GM12878 (cell line): Measurements from ENCODE around the gene PSMD14. TPM values are rescaled to one million over a fixed set of nuclear protein-coding genes. Genes with fewer than 3 reads are reported as not detected.

Source experiments
- ATAC-seq: fragments of 200-7000 bp; cut with Tn5 transposase; 3 replicates; pipeline ENCODE4 v1.9.1; 2020; ENCODE audit warnings: mild to moderate bottlenecking, moderate library complexity
- BruUV-seq: library from RNA; stranded (reverse); fragments of 400-500 nt; replicated peaks from 2 replicates; lab custom pipeline; 2021; lab: Mats Ljungman, UMichigan
- CTCF ChIA-PET: fragments of 300-600 bp; sonication (Branson Sonifier 250); formaldehyde crosslinking; extraction: SDS; loops from one replicate; lab custom pipeline; 2021; ENCODE audit warnings: inconsistent platforms; lab: Yijun Ruan, JAX
- POLR2A ChIA-PET: fragments of 350-600 bp; formaldehyde crosslinking; extraction: SDS; loops from one replicate; lab custom pipeline; 2021; ENCODE audit warnings: inconsistent platforms; lab: Charles Lee
- RAD21 ChIA-PET: fragments of 300-600 bp; sonication (Branson Sonifier 250); formaldehyde crosslinking; loops from one replicate; lab custom pipeline; 2023; ENCODE audit warnings: antibody characterized with exemption; ENCODE audit not compliant: unreplicated experiment; lab: Charles Lee
- SMC1A ChIA-PET: fragments of 300-600 bp; sonication (Branson Sonifier 250); formaldehyde crosslinking; loops from one replicate; lab custom pipeline; 2023; ENCODE audit not compliant: unreplicated experiment, uncharacterized antibody; lab: Charles Lee
- DNase-seq: peaks from one replicate; pipeline ENCODE4 v3.0.0-alpha.2; 2011; ENCODE audit warnings: low read depth, low spot score
- FAIRE-seq: peaks from 3 replicates; lab custom pipeline; 2011; peaks lifted over from hg19 to GRCh38; lab: Jason Lieb, UNC
- H2AFZ ChIP-seq: 2 replicates; pipeline ENCODE4 v1.6.0; 2011; ENCODE audit warnings: low read depth, low read length, control low read depth; ENCODE audit not compliant: control insufficient read depth
- H3K27ac ChIP-seq: 2 replicates; pipeline ENCODE4 v1.5.1; 2011; ENCODE audit warnings: control low read depth; ENCODE audit not compliant: control insufficient read depth, insufficient read depth
- H3K27me3 ChIP-seq, 2 experiments: replicated peaks in 1 of 2; 2 replicates each; pipeline versions ENCODE4 v1.6.0 to v1.6.1; 2011; ENCODE audit warnings: low read length in 1 of 2; ENCODE audit not compliant: control insufficient read depth in 2 of 2, insufficient read depth in 2 of 2
- H3K36me3 ChIP-seq, 2 experiments: 2 replicates each; pipeline ENCODE4 v1.5.1; 2011; ENCODE audit warnings: low read length in 1 of 2; ENCODE audit not compliant: control insufficient read depth in 2 of 2, insufficient read depth in 2 of 2
- H3K4me1 ChIP-seq: 2 replicates; pipeline ENCODE4 v1.6.1; 2011; ENCODE audit warnings: mild to moderate bottlenecking, low read length, moderate library complexity, mixed read lengths; ENCODE audit not compliant: control insufficient read depth, insufficient read depth
- H3K4me2 ChIP-seq: 2 replicates; pipeline ENCODE4 v1.6.0; 2011; ENCODE audit warnings: control low read depth; ENCODE audit not compliant: control insufficient read depth, insufficient read depth
- H3K4me3 ChIP-seq: fragments of 200-600 bp; sonication (generic); 2 replicates; pipeline ENCODE4 v1.5.1; 2016
- H3K79me2 ChIP-seq: 2 replicates; pipeline ENCODE4 v1.6.0; 2011; ENCODE audit warnings: low read length; ENCODE audit not compliant: control insufficient read depth, insufficient read depth
- H3K9ac ChIP-seq: 2 replicates; pipeline ENCODE4 v1.8.0; 2011; ENCODE audit warnings: low read length, control low read depth, mixed read lengths; ENCODE audit not compliant: control insufficient read depth, insufficient read depth
- H3K9me3 ChIP-seq: replicated peaks from 3 replicates; pipeline ENCODE4 v1.5.1; 2011; ENCODE audit warnings: mild to moderate bottlenecking, low read length; ENCODE audit not compliant: control insufficient read depth, insufficient read depth
- H4K20me1 ChIP-seq: 2 replicates; pipeline ENCODE4 v1.6.0; 2011; ENCODE audit not compliant: control insufficient read depth, insufficient read depth
- FOXM1 ChIP-seq: IDR thresholded peaks from 2 replicates; pipeline ENCODE4 v1.6.1; 2012; ENCODE audit warnings: low read depth, mild to moderate bottlenecking, inconsistent platforms, low read length, moderate library complexity
- MEF2A ChIP-seq: IDR thresholded peaks from 2 replicates; pipeline ENCODE4 v1.6.1; 2011; ENCODE audit warnings: low read depth, mild to moderate bottlenecking, low read length, moderate library complexity; ENCODE audit not compliant: insufficient read depth
- RAD21 ChIP-seq: IDR thresholded peaks from 2 replicates; pipeline ENCODE4 v1.6.1; 2011; ENCODE audit warnings: mild to moderate bottlenecking, low read depth, low read length, moderate library complexity; ENCODE audit not compliant: insufficient read depth
- SP1 ChIP-seq: IDR thresholded peaks from one replicate; pipeline ENCODE4 v1.6.1; 2011; ENCODE audit warnings: low read depth, low read length
- STAT1 ChIP-seq: fragments of 450-650 bp; conservative IDR thresholded peaks from 2 replicates; pipeline ENCODE4 v1.6.1; 2014; ENCODE audit warnings: antibody characterized with exemption, mild to moderate bottlenecking
- YY1 ChIP-seq: IDR thresholded peaks from 2 replicates; pipeline ENCODE4 v1.6.1; 2011; ENCODE audit warnings: low read depth, mild to moderate bottlenecking, low read length
- WGBS: methylation state at CpG from one replicate; pipeline ENCODE4 v1.1.6; 2016; ENCODE audit warnings: low lambda C conversion rate; ENCODE audit not compliant: insufficient replicate concordance, insufficient coverage; ENCODE audit errors: missing lambda C conversion rate; 5-methylcytosine and 5-hydroxymethylcytosine counted together
- in situ Hi-C: fragments of 300-500 bp; cut with MboI; formaldehyde crosslinking; loops from 9 replicates; pipeline ENCODE4 v1.14.3; 2018; ENCODE audit warnings: mixed read lengths
- intact Hi-C: fragments of 100-400 bp; cut with micrococcal nuclease; formaldehyde crosslinking; loops from one replicate; pipeline ENCODE4 v1.14.2; 2022; ENCODE audit not compliant: unreplicated experiment
- polyA plus RNA-seq, 11 experiments: library from polyadenylated mRNA; depleted of rRNA in 4 of 11; unstranded in 6 of 11; stranded (reverse) in 5 of 11; fragments of >200 nt; fragmentation: Nextera tagmentation in 4 of 11; fragmentation: Illumina TruSeq in 1 of 11; extraction: Ambion mirVana in 4 of 11; extraction: Trizol in 1 of 11; gene quantifications; 1 replicate in 1 of 11; 2 replicates in 10 of 11; pipeline versions ENCODE4 v1.2.1 to v1.2.3, GENCODE V29; 2011 to 2016; ENCODE audit warnings: inconsistent platforms in 2 of 11, missing spikeins in 2 of 11, low read depth in 1 of 11
- total RNA-seq, 4 experiments: library from RNA; depleted of rRNA in 3 of 4; stranded (reverse); fragments of >200 nt in 3 of 4; fragmentation: Illumina TruSeq in 1 of 4; extraction: Trizol in 1 of 4; gene quantifications; 2 replicates each; pipeline versions ENCODE4 v1.2.1 to v1.2.3, GENCODE V29; 2013 to 2021
- TF ChIP-seq, protein P1 (sequence below): fragments of 150-350 bp; IDR thresholded peaks from 2 replicates; pipeline ENCODE4 v1.6.1; 2016; ENCODE audit warnings: low read depth, low read length
- TF ChIP-seq, protein P2 (sequence below): fragments of 450-650 bp; IDR thresholded peaks from 2 replicates; pipeline ENCODE4 v1.6.1; 2017; ENCODE audit warnings: low read depth, mild to moderate bottlenecking, moderate library complexity

PSMD14 gene
- total and polyA plus RNA-seq, 10 of the 15 experiments (the other 5 are each of a cell fraction or from before 2014, with no cell fraction given): 70.5 to 253 (median 127) TPM

DNA sequence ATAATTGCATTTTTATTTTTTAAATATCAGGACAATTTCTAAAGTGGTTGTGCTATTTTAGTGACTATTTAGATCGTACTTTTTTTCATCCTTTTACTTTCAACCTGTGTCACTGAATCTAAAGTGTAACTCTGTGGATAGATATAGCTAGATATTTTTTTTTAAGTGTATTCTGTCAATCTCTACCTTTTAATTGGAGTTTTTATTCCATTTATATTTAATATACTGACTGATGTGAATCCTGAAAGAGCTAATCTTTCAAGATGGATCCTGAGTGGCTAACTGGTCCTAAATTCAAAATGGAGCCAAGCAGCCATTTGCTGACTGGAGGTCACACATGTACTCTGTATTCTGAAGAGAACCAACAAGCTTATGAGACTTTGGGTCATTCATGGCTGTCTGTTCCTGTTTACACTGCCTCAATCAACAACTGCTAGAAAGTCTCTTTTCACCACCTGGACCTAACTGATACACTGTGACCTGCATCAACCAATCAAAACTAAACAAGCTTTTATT is 4.6 kb upstream of the PSMD14 start:
- DNase-seq (no peak), FAIRE-seq (no peak), ATAC-seq (no peak)
- no peaks in the 10 kb centered on the region for H3K4me1 ChIP-seq
- intact Hi-C loops: loop anchor here (10.0 kb wide), 1 partner anchor 1011 kb away; the partner anchor contains the start of gene IFIH1
- ChIA-PET SMC1A (no interaction called here), CTCF (interaction anchor here (0.5 to 0.6 kb wide), 2 partner anchors 28 to 1102 kb away, joined by 3 to 4 read pairs; no protein-coding TSS in a partner anchor), RAD21 (no interaction called here), POLR2A (no interaction called here)
- no peaks in the 10 kb centered on the region; the same call in 2 of the 3 replicates for H3K9me3 ChIP-seq
- 70% methylated on average over 1 of the region's 1 CpG for WGBS
- H2AFZ ChIP-seq: no peak overlapping the region
- no peaks in the 10 kb centered on the region for H3K27me3 ChIP-seq
- BruUV-seq: no TSS peak
- H3K36me3 ChIP-seq: no peaks in the 10 kb centered on the region
- no peak overlapping the region for H3K4me2 ChIP-seq
- TF ChIP-seq STAT1: no peak
- TF ChIP-seq YY1: 0 out of 2 replicates have a peak, but pooled peaks have one; percentile 55
- H3K9ac ChIP-seq: no peak overlapping the region
- H3K4me3 ChIP-seq: no peak overlapping the region
- H3K79me2 ChIP-seq: peaks cover 11% of the 10 kb centered on the region
- H3K27ac ChIP-seq: no peak overlapping the region
- in situ Hi-C loops: no loop called here
- H4K20me1 ChIP-seq: no peaks in the 10 kb centered on the region

DNA sequence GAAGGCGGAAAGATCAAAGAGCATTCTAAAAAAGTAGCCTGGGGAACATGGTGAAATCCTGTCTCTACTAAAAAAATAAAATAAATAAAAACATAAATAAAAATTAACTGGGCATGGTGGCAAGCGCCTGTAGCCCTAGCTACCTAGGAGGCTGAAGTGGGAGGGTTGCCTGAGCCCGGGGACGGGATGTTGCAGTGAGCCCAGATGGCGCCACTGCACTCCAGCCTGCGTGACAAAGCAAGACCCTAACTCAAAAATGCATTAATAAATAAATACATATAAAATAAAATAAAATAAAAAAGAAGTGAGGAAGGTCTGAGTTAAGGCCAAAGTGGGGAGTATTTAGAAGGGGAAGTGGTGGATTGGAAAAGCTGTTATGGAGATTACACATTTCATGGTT is 1.3 kb upstream of the PSMD14 start:
- Histone ChIP-seq H3K4me1 (no peaks in the 10 kb centered on the region; the same call in 1 of the 2 replicates), H3K9ac (no peak overlapping the region), H3K79me2 (peaks cover 44% of the 10 kb centered on the region), H3K27me3 (no peaks in the 10 kb centered on the region), H3K36me3 (no peaks in the 10 kb centered on the region; a peak in 1 of 4 replicates), H3K4me3 (no peak overlapping the region), H3K9me3 (no peaks in the 10 kb centered on the region; the same call in 1 of the 3 replicates), H3K4me2 (peak overlapping the region; percentile 46), H3K27ac (no peak overlapping the region), H2AFZ (no peak overlapping the region), H4K20me1 (no peaks in the 10 kb centered on the region)
- ChIA-PET POLR2A (no interaction called here), SMC1A (no interaction called here), RAD21 (interaction anchor here (1.3 kb wide), 1 partner anchor 81 kb away, joined by 4 read pairs; no protein-coding TSS in a partner anchor), CTCF (interaction anchor here (1.1 kb wide), 1 partner anchor 33 kb away, joined by 4 read pairs; no protein-coding TSS in a partner anchor)
- ATAC-seq (no peak), FAIRE-seq (no peak), DNase-seq (no peak)
- no TSS peak for BruUV-seq
- 99% methylated on average over 6 of the region's 6 CpGs for WGBS
- in situ Hi-C loops: no loop called here
- intact Hi-C loops: loop anchor here (5.0 to 10.0 kb wide), 3 partner anchors 80 to 1008 kb away; partner anchors contain the start of gene IFIH1
- TF ChIP-seq RAD21: no peak
- TF ChIP-seq, protein P1, sequence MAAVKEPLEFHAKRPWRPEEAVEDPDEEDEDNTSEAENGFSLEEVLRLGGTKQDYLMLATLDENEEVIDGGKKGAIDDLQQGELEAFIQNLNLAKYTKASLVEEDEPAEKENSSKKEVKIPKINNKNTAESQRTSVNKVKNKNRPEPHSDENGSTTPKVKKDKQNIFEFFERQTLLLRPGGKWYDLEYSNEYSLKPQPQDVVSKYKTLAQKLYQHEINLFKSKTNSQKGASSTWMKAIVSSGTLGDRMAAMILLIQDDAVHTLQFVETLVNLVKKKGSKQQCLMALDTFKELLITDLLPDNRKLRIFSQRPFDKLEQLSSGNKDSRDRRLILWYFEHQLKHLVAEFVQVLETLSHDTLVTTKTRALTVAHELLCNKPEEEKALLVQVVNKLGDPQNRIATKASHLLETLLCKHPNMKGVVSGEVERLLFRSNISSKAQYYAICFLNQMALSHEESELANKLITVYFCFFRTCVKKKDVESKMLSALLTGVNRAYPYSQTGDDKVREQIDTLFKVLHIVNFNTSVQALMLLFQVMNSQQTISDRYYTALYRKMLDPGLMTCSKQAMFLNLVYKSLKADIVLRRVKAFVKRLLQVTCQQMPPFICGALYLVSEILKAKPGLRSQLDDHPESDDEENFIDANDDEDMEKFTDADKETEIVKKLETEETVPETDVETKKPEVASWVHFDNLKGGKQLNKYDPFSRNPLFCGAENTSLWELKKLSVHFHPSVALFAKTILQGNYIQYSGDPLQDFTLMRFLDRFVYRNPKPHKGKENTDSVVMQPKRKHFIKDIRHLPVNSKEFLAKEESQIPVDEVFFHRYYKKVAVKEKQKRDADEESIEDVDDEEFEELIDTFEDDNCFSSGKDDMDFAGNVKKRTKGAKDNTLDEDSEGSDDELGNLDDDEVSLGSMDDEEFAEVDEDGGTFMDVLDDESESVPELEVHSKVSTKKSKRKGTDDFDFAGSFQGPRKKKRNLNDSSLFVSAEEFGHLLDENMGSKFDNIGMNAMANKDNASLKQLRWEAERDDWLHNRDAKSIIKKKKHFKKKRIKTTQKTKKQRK: no peak
- TF ChIP-seq, protein P2, sequence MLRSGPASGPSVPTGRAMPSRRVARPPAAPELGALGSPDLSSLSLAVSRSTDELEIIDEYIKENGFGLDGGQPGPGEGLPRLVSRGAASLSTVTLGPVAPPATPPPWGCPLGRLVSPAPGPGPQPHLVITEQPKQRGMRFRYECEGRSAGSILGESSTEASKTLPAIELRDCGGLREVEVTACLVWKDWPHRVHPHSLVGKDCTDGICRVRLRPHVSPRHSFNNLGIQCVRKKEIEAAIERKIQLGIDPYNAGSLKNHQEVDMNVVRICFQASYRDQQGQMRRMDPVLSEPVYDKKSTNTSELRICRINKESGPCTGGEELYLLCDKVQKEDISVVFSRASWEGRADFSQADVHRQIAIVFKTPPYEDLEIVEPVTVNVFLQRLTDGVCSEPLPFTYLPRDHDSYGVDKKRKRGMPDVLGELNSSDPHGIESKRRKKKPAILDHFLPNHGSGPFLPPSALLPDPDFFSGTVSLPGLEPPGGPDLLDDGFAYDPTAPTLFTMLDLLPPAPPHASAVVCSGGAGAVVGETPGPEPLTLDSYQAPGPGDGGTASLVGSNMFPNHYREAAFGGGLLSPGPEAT: no peak
- no peak for TF ChIP-seq MEF2A
- TF ChIP-seq SP1: no peak
- TF ChIP-seq FOXM1: no peak
